Left forelimb (tissue), 1 donor: ENCODE results near the gene HSPB8.

ENCODE experiments used
- DNase-seq: peaks from one replicate; pipeline ENCODE4 v3.0.0-alpha.2; 2018; ENCODE audit warnings: low spot score

HSPB8 gene

GRCh38 chr12:119171291-119171690, 7.4 kb upstream of the HSPB8 start:
- no peak for DNase-seq

- DNase-seq = no peak
Measured at GRCh38 chr12:119171691-119172425, 6.9 kb upstream of the HSPB8 start.

- no peak for DNase-seq
Measured at GRCh38 chr12:119175081-119175480, 3.6 kb upstream of the HSPB8 start.

GRCh38 chr12:119176267-119177055, 2.3 kb upstream of the HSPB8 start:
- DNase-seq = peak; percentile 78

- no peak for DNase-seq
Measured at GRCh38 chr12:119177056-119177325, 1.7 kb upstream of the HSPB8 start.

GRCh38 chr12:119177724-119178380, 879 bp upstream of the HSPB8 start:
- DNase-seq = no peak

- no peak for DNase-seq
Measured at GRCh38 chr12:119179335-119180021, 747 bp downstream of the HSPB8 start.

GRCh38 chr12:119180380-119181040, 1.8 kb downstream of the HSPB8 start:
- no peak for DNase-seq

GRCh38 chr12:119181202-119181601, 2.5 kb downstream of the HSPB8 start:
- no peak for DNase-seq

GRCh38 chr12:119181944-119182343, 3.2 kb downstream of the HSPB8 start:
- no peak for DNase-seq

GRCh38 chr12:119182701-119183493, 4.2 kb downstream of the HSPB8 start:
- DNase-seq = no peak

- DNase-seq = no peak
Measured at GRCh38 chr12:119183942-119184695, 5.4 kb downstream of the HSPB8 start.

GRCh38 chr12:119195256-119195655, 16.5 kb downstream of the HSPB8 start:
- no peak for DNase-seq

- no peak for DNase-seq
Measured at GRCh38 chr12:119198440-119198839, 19.7 kb downstream of the HSPB8 start.

GRCh38 chr12:119200601-119201000, 21.9 kb downstream of the HSPB8 start:
- no peak for DNase-seq

- no peak for DNase-seq
Measured at GRCh38 chr12:119201789-119202543, 23.2 kb downstream of the HSPB8 start.

- no peak for DNase-seq
Measured at GRCh38 chr12:119202544-119202943, 23.8 kb downstream of the HSPB8 start.

- no peak for DNase-seq
Measured at GRCh38 chr12:119204131-119204530, 25.4 kb downstream of the HSPB8 start.

GRCh38 chr12:119204671-119205285, 26.0 kb downstream of the HSPB8 start:
- no peak for DNase-seq
